Hematopoietic multipotent progenitor cell treated with erythropoietin and hydrocortisone succinate and interleukin-3 and kit ligand, for 15 days (in vitro differentiated cells): ENCODE measurements around the gene IQSEC1.

Experiments
- DNase-seq: peaks from one replicate; pipeline ENCODE4 v3.0.0-alpha.2; 2015; ENCODE audit warnings: low spot score

Gene IQSEC1

DNA sequence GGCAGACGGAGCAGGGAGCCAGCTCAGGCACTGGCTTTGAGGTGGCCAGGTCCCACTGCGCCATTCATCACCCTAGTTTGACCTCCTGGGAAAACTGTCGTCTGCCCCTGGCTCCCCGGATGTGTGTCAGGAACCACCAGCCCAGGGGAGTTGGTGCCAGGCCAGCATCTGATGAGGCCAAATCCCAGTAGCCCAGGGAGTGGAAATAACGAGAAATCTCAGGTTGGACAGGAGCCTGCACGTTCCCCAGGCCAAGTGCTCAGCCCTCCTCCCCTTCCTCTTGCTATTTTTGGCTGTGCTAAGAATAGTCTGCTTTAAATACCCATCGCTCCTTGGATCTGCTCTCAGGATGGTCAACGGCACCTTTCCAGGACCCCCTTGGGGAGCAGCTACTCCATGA is 138.8 kb downstream of the IQSEC1 start:
- DNase-seq = no peak

DNA sequence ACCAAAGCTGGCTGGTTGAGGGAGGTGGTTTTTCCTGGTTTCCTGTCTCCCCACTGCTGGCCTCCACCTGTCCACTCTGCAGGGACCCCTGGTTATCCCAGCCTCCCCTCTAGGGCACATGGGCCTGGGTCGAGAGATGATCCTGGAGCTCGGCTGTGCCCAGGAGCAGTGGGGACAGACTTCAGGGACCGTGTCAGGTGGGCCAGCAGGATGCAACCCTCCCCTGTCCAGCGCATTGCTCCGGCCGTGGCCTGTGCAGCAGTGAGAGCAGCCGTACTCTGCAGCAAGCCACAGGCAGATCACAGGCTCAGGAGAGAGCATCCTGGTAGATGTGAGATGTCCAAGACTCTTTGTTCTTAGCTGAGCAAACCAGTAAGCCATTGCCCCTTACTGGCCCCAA is 139.3 kb downstream of the IQSEC1 start:
- no peak for DNase-seq

- DNase-seq = no peak
Observed at GRCh38 chr3:12932754-12933153, 140.5 kb downstream of the IQSEC1 start.

GRCh38 chr3:12932347-12932746 is 140.9 kb downstream of the IQSEC1 start:
- no peak for DNase-seq

- DNase-seq = no peak
Observed at GRCh38 chr3:12931273-12931905, 141.8 kb downstream of the IQSEC1 start.

DNA sequence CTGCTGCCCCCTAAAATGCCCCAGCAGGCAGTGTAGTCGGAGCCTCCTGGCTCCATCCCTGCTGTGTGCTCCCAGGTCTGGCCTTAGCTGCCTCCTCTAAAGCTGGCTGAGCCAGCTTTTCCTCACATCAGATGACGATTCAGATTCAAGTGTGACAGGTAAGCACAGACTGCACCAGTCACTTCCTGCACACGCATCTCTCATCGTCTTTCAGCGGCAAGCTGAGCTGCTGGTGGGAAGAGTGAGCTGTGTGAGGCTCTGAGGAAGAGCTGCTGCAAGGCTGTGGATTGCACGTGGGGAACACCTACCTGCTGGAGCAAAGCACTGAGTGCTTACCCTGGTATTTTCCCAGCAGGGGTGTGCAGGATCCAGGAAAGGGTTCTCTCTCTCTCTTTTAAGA is 143.4 kb downstream of the IQSEC1 start:
- DNase-seq = no peak

GRCh38 chr3:12926660-12927059 is 146.6 kb downstream of the IQSEC1 start:
- no peak for DNase-seq

GRCh38 chr3:12925648-12926047 is 147.6 kb downstream of the IQSEC1 start:
- no peak for DNase-seq

GRCh38 chr3:12924437-12924836 is 148.8 kb downstream of the IQSEC1 start:
- no peak for DNase-seq

GRCh38 chr3:12922881-12923431 is 150.3 kb downstream of the IQSEC1 start:
- no peak for DNase-seq

GRCh38 chr3:12922306-12922705 is 150.9 kb downstream of the IQSEC1 start:
- peak; percentile 55 for DNase-seq

DNA sequence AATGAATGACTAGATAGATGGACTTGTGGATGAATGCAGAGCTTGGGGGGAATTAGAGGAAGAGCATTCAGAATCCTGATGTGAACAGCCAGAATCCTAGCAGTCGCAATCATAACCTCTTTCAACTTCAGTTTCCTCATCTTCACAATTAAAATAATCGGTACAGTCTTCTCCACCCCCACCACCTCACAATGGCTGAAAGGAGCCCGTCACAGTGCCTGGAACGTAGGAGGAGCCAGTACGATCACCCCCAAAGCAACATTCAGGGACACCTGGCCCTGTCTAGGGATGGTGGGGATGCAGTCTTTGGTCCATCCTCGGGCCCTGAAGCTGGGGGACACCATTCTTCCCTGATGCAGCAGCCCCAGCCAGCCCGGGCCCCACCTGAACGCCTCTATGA is 151.5 kb downstream of the IQSEC1 start:
- no peak for DNase-seq

DNA sequence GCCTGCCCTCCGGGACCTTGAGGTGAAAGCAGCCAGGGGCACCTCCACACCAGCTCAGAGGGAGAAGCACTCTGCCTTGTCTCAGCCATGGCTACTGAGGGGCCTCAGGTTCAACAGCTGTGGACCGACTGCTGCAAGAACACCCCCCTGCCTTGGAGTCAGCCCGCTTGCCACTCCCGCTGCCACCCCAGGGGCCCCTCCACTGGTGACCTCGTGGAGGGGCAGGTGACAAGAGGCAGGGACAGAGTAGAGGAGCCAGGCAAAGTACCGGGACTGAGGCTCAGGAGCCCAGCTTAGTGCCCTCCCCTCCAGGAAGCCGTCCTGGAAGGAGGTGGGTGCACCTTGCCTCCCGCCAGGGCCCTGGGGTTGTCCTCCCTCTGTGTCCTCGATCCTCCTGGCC is 152.3 kb downstream of the IQSEC1 start:
- DNase-seq = no peak

DNA sequence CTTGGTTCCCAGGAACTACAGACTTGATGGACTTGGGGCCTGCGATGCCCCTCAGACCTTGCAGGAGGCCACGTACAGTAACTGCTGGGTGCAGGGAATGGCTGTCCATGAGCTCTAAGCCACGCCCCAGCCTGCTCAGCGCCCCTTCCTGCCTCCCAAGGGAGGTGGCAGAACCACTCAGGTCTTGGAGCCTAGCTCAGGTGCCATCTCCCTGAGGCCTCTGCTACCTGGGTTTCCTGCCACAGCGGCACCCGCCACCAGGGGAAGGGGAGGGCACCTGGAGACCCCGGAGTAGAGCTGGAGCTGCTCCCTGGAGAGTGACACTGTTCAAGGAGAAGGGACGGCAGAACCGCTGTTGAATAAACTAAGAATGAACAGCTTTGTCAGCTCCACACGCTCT is 154.0 kb downstream of the IQSEC1 start:
- no peak for DNase-seq

- DNase-seq = no peak
Observed at GRCh38 chr3:12918231-12918630, 155.0 kb downstream of the IQSEC1 start.

DNA sequence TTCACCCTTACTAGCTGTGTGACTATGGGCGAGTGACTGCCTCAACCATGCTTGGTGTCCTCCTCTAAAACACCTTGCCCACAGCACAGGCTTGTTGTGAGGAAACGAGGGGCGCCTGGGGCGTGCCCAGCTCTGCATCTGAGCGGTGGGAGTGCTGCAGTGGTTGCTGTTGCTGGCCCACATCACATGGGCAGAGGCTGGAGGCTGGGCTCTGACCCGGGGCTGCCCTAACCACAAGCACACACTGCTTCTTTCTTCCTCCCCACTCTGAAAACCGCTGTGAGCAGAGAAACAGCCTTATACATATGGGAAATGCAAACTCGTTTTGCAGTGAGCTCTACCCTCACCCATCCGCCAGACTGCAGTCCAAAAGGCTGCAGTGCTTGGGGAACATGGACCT is 157.1 kb downstream of the IQSEC1 start:
- no peak for DNase-seq

GRCh38 chr3:12914088-12914487 is 159.1 kb downstream of the IQSEC1 start:
- DNase-seq = no peak

DNA sequence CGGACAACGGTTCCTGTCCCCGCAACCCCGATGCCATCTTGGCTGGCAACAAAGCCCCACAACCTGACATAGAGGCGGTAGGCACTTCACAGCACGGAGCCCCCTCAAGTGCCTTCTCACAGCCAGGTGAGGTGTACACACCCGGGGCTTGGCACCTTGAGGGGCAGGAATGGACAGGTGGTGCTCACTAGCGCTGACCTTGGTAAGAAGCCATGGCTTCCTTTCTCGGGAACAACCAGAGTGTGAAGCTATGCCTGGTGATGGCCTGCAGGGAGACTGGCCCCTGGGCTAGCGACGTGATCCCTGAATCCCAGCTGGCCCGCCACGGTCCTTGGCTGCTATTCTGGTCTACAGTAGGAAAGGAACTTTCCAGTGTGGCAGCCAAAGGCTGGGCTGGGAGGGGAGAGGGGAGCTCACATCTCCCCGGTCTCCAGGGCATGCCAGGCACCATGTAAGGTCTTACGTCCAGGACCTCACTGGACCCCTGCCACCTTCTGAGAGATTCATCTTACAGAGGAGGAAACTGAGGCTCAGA is 161.3 kb downstream of the IQSEC1 start:
- no peak for DNase-seq

DNA sequence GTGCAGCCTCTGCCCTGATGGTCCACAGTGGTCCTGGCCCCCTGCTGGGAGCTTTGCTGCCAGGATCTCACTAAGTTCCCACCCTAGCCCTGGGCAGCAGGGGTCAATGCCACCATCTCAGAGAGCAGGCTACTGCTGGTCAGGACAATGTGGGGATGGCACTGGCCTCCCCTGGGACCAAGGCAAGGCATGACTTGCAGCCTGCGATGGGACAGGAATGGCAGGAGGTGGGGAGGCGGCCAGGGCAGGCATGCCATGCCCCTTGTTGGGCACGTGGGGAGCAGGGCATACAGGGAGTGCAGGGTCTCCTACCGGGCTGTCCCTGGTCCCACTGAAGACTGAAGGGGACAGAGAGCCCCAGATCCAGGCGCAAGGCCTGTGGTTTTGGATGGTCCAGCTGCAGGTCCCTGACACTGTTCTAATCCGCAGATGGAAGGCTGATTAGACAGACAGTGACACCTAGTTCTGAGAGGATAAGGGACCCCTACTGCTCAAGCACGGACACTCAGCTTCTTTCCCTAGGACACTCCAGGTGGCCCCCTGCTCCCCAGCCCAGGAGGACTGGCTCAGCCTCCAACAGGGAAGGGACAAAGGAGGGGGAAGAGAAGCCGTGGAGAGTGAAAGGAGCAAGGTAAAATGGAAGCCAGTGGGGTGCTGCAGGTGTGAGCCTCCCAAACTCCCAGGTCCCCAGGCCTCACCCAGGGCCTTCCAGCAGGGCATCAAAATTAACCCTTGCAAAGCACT is 162.7 kb downstream of the IQSEC1 start:
- no peak for DNase-seq

GRCh38 chr3:12909710-12910109 is 163.5 kb downstream of the IQSEC1 start:
- DNase-seq = no peak

DNA sequence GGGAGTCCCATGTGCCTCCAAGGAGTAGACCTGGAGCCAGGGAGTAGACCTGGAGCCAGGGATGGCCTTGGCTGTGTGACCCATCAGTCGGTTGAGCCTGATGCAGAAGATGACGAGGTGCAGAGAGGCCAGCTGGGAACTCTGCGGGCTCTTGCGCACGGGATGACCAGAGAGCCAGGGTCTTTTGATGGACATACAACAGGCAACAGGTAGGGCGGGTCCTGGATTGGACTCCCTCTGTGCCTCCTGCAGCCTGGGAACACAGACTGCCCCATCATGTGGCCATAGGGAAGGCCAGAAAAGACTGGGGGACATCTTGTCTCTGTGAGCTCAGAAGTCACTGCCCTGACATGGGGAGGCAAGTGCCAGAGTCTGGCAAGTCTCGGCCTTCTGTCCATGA is 164.4 kb downstream of the IQSEC1 start:
- no peak for DNase-seq

DNA sequence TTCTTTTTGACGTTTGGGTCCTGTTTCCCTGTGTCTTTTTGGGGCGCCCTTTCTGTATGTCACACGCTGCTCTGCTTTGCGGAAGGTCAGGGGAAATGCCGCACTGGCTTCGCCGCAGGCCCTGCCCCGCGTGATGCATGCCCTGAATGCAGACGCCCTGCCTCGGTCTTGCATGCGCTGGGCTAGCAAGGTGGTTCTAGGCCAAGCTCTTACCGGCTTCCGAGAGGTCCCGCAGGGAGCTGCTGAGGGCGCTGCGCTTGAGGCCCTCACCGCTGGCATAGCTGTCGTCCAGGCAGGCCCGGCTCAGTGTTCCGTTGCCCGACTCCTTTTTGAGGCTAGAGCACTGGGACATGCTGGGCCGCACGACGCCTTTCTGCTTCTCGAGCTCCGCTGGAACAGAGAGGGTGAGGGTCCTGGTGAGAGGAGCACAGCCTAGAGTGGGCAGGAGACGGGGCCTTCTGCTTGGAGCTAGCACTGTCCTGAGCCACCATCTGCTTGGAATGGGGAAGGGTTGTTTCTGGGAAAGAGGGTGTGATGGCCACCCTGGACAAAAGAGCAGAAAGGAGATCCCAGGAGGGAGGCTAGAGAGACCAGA is 165.0 kb downstream of the IQSEC1 start:
- DNase-seq = no peak

- no peak for DNase-seq
Observed at GRCh38 chr3:12907729-12908128, 165.5 kb downstream of the IQSEC1 start.
